ENCODE results near the gene KBTBD7.

DNA sequence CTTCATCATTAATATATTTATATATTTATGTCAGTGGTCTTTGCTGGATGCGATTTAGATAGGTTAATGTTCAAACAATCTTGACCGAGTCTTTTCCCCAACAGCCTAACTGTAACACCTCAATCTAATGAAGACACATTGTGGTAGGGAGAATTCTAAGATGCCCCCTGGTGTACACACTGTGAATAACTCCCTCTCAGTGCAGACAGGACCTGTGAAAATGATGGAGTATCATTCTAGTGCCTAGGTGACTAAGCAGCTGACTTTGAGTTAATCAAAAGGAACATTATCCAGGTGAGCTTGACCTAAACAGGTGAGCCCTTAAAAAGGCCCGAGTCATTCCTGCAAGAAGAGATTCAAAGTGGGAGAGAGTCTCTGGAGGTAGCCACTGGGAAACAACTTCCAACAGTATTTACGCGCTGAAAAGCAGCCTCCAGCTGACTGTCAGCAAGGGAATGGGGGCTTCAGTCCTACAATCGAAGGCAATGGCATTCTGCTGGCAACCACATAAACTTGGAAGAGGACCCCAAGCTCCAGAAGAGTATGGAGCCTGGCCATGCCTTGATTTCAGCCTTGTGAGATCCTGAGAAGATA, 28.0 kb upstream of the KBTBD7 start:
- TF ChIP-seq SP1 (CRISPR knock-in tag; IDR thresholded peaks at IDR 0.05) (no peak), RFX1 (IDR thresholded peaks at IDR 0.05) (no peak), TRIM24 (IDR thresholded peaks at IDR 0.05) (no peak)
- TF ChIP-seq, protein P1, sequence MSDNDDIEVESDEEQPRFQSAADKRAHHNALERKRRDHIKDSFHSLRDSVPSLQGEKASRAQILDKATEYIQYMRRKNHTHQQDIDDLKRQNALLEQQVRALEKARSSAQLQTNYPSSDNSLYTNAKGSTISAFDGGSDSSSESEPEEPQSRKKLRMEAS (CRISPR knock-in tag; IDR thresholded peaks at IDR 0.05), result no peak
- TF ChIP-seq, protein P2, sequence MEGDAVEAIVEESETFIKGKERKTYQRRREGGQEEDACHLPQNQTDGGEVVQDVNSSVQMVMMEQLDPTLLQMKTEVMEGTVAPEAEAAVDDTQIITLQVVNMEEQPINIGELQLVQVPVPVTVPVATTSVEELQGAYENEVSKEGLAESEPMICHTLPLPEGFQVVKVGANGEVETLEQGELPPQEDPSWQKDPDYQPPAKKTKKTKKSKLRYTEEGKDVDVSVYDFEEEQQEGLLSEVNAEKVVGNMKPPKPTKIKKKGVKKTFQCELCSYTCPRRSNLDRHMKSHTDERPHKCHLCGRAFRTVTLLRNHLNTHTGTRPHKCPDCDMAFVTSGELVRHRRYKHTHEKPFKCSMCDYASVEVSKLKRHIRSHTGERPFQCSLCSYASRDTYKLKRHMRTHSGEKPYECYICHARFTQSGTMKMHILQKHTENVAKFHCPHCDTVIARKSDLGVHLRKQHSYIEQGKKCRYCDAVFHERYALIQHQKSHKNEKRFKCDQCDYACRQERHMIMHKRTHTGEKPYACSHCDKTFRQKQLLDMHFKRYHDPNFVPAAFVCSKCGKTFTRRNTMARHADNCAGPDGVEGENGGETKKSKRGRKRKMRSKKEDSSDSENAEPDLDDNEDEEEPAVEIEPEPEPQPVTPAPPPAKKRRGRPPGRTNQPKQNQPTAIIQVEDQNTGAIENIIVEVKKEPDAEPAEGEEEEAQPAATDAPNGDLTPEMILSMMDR (IDR thresholded peaks at IDR 0.05 in 2 of 3, conservative IDR thresholded peaks at IDR 0.05 in 1 of 3; ENCODE audit: insufficient read depth in 2 of 3, low read depth in 1 of 3, low read length in 3 of 3), result peak; percentile 55 to 71 (median 63)
- TF ChIP-seq, protein P3, sequence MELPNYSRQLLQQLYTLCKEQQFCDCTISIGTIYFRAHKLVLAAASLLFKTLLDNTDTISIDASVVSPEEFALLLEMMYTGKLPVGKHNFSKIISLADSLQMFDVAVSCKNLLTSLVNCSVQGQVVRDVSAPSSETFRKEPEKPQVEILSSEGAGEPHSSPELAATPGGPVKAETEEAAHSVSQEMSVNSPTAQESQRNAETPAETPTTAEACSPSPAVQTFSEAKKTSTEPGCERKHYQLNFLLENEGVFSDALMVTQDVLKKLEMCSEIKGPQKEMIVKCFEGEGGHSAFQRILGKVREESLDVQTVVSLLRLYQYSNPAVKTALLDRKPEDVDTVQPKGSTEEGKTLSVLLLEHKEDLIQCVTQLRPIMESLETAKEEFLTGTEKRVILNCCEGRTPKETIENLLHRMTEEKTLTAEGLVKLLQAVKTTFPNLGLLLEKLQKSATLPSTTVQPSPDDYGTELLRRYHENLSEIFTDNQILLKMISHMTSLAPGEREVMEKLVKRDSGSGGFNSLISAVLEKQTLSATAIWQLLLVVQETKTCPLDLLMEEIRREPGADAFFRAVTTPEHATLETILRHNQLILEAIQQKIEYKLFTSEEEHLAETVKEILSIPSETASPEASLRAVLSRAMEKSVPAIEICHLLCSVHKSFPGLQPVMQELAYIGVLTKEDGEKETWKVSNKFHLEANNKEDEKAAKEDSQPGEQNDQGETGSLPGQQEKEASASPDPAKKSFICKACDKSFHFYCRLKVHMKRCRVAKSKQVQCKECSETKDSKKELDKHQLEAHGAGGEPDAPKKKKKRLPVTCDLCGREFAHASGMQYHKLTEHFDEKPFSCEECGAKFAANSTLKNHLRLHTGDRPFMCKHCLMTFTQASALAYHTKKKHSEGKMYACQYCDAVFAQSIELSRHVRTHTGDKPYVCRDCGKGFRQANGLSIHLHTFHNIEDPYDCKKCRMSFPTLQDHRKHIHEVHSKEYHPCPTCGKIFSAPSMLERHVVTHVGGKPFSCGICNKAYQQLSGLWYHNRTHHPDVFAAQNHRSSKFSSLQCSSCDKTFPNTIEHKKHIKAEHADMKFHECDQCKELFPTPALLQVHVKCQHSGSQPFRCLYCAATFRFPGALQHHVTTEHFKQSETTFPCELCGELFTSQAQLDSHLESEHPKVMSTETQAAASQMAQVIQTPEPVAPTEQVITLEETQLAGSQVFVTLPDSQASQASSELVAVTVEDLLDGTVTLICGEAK (IDR thresholded peaks at IDR 0.05), result no peak
- TF ChIP-seq, protein P3 (CRISPR knock-in tag; IDR thresholded peaks at IDR 0.05), result no peak
- TF ChIP-seq, protein P4, sequence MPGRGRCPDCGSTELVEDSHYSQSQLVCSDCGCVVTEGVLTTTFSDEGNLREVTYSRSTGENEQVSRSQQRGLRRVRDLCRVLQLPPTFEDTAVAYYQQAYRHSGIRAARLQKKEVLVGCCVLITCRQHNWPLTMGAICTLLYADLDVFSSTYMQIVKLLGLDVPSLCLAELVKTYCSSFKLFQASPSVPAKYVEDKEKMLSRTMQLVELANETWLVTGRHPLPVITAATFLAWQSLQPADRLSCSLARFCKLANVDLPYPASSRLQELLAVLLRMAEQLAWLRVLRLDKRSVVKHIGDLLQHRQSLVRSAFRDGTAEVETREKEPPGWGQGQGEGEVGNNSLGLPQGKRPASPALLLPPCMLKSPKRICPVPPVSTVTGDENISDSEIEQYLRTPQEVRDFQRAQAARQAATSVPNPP (IDR thresholded peaks at IDR 0.05; ENCODE audit: borderline replicate concordance, insufficient read depth, insufficient read length), result no peak
